Ammon's horn (tissue), 1 donor: ENCODE data around the gene CXXC4.

Source experiments
- DNase-seq: peaks from one replicate; pipeline ENCODE4 v3.0.0-alpha.2; 2016; ENCODE audit warnings: low spot score

The CXXC4 gene

DNA sequence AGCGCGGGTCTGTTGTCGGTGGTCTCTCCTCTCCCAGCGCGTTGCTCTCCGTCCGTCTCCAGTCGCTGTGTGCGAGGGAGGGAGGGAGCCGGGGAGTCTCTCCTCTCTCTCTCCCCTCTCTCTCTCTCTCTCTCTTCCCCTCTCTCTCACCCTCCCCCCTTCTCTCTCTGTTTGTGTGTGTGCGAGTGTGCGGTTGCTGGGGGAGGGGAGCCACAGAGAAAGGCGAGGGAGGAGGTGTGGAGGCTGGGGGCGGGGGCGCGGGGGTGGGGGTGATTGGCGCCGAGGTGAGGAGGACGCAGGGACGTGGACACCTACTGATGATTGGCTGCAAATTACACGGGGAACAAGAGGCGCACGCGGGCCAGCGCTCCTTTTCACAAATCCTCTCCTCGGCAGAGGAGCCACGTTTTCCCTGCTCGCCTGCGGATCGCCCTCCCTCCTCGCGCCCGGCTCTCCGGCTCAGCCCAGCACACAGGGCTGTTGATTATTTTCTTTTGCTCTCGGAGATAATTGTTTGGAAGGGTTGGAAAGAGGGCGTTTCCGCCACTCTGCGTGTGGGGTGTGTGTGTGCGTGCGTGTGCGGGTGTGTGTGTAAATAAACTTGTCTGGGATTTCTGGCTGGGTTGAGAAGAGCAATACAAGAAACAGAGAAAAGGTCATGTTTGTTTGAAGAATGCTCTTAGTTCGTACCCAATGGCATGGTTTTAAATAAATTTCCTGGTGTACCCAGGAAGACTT lies at the start of gene CXXC4:
CXXC4 (minus strand) TSS at position 73 of the 738 bp plus-strand sequence. CDS start 3,092 bp downstream, outside the sequence.
- peak; percentile 82 for DNase-seq

DNA sequence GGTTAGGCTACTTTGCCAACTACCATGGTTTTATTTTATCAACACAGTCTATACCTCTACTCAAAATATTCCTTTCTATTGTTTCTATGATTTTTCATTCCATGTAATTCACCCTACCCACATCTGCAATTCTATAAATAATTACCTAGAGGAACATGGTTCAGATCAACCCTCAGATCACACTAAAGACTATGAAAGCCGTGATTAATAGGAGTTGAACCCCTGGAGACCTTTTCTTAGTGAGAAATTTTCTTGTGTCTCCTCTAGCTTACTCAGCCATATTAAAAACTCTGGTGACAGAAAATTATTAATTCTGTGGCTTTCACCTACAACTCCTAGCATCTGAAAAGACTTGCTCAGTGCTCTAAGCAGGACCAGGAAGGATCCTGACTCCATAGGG lies 38.5 kb upstream of the CXXC4 start:
- no peak for DNase-seq

DNA sequence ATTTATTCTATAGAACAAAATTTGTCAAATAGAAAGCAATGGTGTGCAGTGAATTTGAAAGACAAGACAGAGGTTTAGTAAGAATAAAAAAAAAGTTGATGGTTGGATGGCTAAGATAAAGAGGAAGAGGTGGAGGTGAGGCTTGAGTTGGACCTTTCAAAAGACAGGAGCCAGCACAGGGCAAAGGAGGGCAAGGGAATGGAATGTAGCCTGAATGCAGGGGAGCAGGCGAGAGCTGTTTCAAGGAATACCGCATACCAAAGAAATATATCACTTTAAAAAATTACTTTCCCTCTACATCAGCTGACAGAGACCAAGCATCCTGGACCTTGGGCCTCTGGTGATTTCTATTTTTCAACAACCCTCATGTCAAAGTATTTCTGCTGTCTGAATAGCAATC lies 38.0 kb upstream of the CXXC4 start:
- no peak for DNase-seq

DNA sequence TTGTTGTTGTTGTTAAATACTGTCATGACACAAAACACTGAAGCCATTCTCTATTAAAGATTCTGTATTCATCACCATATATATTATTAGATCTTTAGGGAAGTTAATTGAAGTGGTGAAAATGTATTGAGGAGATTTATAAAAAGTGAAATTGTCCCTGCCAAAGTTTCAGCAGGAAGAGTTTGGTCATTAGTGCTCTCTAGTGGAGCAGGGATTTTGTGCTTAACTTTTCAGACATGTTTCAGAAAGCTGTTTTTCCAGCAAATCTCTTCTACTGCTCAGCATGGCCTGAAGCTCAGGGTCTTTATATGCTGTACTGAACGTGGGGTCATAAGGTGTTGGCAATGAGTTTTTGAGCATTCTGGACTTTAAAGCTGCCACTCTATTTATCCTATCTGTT lies 36.7 kb upstream of the CXXC4 start:
- peak; percentile 36 for DNase-seq

DNA sequence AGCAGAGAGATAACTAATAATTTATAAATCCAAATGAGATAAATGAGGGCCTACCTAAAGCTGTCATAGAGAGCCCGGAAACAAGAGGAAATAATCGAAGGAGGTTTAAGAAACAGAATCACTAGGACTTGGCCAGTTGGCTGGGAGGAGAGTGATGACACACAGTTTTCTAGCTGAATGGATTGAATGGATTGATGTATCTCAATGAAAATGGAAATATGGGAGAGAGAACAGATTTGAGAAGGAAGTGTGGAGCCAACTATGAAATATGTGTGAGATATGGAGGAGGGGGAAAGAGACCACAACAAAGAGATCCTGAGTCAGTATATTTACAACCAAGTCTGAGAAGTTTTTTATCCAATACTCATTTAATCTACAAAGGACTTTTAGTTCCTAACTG lies 35.7 kb upstream of the CXXC4 start:
- no peak for DNase-seq

DNA sequence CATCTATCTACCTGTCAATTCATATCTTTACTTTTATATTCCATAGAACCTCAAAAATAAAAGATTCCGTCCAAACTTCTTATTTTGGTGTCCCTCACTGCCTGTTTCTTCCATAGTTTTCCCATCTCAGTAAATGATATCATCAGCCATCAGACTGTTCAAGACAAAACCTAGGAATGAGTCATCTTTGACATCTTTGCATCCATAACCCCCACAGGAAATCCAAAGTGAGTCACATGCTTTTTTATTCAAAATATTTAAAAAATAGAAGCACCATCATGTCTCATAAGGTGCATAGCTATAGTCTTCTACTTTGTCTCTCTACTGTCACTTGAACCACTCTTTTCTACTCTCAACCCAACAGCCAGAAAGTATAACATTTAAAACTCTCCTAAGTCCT lies 29.9 kb upstream of the CXXC4 start:
- no peak for DNase-seq

DNA sequence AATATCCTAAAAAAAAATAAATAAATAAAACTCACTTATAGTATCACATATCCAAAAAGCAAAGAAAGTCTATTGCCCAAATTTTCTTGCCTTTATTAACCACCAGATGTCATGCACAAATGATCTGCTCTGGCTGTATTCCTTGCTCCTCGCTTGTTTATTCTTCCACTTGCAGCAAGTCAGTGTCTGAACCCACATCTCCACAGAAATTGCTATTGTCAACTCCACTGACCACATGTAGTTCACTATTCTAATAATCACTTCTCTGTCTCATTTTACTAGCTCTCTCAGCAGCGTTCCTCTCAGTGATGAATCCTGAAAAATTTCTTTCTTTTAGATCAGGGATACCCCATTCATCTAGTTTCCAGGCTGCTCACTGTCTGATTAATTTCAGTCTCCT lies 29.3 kb upstream of the CXXC4 start:
- DNase-seq, result peak; percentile 34

DNA sequence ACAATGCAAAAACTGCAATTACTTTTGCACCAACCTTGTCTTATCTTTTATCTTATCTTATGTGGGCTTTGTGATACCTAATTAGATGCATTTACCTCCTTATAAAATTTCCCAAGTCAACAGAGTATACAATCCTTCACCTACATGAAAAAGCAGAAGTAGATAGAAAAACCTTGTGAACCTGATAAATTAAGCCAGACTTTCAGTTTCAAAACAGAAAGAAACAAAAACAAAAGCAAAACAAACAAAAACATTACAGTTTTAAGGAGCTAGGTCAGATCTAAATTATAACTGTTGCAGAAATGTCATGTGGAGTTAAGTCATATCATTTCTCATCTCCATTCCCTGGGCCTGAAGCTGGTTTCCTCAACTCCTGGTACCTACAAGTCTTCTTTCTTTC lies 24.9 kb upstream of the CXXC4 start:
- no peak for DNase-seq

DNA sequence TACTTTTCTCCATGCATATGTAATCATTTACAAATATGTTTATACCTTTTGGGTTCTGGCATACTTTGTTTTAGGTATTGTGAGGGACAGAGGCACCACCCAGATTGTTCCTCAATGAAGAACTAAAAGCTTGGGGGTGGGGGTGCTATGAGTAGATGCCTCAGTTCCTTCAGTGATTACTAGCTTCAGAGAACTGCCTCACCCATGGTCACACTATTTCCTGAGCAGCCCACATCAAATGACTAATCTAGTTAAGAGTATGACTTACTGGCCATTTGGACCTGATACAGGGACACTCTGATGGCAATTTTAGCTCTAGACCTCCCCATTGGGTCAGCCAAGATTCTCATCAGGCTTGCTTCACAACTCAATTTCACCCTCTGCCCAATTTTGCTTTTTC lies 22.2 kb upstream of the CXXC4 start:
- no peak for DNase-seq

DNA sequence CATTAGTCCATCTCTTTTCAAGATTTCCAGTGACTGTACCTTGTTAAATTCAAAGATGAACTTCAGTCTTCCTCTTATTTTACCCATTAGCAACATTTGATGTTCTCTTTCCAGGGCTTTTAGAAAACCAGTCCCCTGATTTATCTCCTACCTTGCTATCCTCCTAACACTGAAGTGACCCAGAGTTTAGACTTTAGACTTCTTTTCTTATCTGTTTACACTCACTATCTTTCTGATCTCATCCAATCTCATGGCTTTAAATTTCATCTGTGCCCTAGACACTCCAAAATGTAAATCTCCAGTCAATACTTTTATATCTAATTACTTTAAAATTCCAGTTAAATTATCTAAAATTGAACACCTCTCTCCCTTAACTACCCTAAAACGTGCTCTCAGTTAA lies 13.5 kb upstream of the CXXC4 start:
- DNase-seq, result no peak

DNA sequence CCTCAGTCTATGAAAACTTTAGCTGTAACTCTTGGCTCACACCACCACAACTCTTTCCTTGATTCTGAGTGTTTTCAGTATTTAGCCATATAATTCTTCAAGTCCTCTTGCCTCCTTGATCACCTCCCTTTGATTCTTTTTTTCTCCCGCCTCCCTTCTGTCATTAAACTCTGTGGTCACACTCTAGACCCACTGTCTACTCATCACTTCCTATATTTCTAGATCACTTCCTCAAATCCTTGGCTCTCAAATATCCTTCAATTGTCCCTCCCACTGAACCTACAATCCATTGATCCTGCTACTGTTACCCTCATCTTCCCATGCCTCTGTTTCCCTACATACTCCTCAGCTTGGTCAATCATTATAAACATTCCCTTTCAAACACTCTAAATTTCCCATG lies 12.4 kb upstream of the CXXC4 start:
- DNase-seq, result no peak

DNA sequence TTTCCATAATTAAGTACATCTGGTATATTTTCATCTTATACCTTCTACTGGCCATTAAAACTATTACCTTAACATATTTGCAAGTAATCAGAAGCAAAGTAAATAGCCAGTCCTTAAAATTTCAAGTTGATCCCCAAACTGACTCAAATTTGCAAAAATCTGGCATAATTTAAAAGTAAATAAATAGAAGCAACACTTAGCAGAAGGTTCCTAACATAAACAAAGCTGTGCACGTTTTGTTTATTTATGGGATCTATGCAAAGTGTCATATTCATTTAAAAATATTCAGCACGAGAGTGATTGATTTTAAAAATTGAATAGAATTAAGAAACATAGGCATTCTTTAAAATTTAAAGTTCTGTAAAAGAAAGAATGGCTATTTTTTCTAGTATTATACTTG lies 9.8 kb upstream of the CXXC4 start:
- no peak for DNase-seq

DNA sequence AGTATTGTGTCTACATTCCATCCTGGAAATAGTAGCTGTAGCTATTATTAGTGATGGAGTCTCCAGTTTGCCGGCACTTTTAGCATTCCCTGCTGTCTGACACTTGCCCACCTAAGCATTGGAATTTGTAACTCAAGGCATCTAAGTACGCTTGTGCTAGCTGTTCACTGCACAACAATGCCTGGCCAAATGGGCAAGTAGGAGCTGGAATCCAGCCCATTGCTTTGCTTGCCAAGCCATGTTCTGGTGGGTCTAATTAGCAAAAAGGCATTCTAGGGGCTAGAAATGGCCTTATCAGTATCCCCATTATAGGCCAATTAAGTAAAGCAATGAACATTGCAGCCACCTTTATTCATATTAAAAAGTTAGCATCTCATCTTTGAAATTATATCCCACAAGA lies 7.8 kb upstream of the CXXC4 start:
- no peak for DNase-seq

DNA sequence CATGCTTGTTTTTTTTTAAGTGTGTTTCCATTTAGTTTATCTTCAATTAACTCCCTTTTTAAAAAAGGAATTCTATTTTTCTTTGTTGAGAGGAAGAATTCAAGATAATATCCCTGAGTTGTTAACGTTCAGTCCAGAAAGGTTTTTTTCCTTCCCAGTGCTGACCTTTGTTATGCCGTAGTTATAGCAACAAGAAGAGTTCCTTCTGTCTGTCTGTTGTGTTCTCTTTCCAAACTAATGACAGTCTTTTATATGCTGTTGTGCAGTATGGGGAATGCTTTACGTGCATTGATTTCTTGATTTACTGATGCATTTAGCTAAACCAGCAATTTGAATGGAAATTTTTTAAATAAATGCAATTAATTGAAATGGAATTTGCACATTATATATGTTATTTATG lies 6.6 kb upstream of the CXXC4 start:
- no peak for DNase-seq

DNA sequence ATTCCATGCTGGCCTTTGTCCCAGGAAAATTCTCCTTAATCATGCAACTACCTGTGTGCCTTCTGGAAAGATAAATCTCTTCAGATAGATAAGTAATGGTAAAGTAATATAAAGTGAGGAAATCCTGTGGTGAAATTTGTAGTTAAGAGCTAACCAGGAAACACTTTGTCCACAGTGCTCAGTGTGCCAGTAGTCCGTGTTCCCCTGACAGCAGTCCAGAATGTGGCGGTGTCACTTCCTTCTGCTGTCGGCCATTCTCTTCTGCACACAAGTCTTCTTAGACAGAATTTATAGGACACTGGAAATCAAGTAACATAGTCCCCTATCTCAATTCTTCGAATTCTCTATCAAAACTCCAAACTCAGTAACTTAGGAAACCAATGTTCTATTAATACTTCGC lies 5.7 kb upstream of the CXXC4 start:
- DNase-seq, result peak; percentile 37

DNA sequence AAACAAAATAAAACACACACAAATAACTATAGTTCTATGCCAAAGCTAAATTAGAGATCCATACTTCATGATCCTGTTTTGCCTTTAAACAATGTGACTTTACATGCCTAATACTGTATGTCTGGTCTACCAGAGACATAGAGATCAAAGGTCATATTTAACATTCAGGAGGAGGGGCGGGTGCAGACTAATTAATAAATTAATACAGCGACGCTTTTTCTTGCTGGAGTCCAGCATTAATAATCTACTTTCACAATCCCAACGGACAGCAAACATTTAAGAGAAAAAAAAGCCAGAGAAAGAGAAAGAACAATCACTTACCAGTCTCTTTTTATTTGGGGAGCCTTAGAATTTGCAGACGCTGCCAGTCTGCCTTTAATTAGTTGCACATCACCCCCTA lies 509 bp downstream of the CXXC4 start:
- DNase-seq, result no peak

DNA sequence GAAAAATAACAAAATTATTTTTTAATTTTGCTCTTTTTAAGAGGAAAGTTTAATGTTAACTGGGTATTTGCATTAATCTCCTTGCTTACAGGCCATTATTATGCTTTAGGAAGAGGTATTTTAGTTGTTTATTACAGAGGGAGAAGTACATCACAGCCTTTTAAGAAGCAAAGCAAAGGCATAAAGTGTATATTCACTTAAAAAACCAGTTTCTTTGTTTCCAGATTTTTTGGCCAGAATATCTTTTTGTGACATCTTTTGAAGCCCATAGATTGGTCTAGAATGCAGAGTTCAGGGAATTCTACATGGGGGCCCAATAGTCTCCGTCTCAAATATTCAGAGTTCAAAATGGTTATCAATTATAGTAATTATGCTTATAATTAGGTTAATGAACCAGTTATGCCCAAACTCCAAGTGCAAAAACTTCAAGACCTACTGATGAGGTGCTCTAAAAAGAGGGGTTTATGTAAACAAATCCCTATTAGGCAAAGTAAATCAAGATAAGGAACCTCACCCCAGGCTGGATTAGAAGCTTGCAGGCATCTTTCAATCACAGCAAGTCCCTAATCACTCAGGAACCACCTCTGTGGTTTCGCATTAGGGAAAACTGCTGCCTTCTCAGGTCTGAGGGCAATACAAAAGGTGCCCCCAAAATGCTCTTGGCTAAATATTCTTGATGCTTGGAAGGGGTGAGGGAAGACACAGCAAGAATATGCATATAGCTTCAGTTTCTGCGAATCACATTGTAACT lies 1.4 kb downstream of the CXXC4 start:
- DNase-seq, result peak; percentile 18

DNA sequence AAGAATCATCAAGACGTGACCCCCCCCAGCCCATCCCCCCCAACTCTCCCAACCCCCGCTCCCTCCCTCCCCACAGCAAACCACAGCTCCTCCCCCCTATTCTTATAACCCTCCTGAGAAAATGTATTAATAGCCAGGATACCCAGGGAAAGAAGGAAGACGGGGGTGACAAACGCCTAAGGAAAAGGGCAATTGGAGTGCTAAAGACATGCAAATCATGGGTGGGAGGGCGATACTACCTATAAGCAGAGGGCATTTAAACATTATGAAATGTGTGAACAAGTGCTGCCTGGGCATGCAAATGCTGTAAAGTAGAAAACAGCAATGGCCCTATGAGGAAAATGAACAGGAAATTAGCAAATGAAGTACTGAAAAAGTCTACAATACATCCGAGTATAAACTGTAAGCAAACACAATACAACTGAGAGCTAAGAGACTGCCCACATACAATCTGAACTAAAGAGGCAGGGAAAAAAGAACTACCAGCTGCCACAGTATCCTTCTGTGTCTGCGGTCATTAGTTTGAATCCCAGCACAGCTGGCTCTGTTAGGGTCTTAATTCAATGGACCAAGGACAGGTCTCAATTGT lies 2.4 kb downstream of the CXXC4 start:
- DNase-seq, result peak; percentile 29

DNA sequence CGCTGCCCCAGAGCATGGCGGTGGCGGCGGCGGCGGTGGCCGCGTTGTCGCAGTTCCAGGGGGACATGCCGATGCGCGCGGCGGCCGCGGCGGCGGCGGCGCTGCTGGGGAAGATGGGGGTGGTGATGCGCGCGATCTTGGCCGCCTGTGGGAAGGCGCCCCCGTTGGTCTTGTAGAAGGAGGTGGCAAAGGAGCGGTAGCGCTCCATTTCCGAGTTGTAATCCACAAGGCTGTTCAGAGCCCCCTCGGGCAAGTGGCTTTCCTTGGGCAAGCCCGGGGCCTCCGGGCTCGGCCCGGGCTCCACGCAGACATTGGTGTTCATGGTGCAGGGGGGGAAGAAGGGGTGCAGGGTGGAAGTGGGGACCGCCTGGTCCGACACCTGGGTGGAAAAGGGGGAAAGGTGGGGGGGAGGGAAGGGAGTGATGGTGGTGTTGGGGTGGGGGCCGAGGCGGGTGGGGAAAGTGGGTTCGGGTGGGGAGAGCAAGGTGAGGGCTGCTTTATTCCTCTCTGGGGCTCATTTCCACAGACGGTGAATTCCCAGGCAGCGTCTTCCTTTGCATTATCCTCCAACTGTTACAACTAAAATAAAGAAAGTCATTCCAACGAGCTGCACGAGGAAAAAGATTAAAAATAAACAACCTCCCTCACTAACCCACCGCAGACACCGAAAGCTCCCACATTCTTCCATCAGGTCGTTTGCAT lies 3.1 kb downstream of the CXXC4 start:
- DNase-seq, result peak; percentile 68

DNA sequence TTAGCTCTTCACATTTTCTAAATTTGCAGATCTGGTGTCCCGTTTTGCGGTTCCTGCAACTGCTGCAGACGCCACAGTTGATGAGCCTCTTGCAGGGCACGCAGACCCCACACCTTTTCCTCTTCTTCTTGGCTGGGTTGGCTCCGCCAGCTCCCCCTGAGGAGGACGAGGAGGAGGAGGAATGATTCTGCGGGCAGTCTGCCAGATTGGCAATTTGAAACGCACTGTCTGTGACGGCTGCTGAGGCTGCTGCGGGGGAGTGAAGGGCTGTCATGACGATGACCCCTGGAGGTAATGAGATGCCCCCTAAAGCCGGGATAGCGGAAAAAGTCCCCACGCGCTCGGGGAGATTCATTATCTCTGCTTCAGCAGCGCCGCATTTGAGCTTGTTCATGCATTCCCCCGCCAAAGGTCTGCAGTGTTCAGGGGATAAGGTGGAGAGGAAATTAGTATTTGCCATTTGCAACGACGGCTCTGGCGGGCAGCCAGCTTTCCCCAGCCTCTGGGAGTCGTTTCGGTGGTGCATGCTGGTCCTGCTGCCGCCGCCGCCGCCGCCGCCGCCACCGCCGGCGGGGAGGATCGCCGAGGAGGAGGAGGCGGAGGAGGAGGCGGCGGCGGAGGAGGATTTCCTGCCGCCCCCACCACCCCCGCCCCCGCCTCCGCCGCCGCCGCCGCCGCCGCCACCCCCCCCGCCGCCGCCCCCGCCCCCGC lies 3.8 kb downstream of the CXXC4 start:
- peak; percentile 69 for DNase-seq

DNA sequence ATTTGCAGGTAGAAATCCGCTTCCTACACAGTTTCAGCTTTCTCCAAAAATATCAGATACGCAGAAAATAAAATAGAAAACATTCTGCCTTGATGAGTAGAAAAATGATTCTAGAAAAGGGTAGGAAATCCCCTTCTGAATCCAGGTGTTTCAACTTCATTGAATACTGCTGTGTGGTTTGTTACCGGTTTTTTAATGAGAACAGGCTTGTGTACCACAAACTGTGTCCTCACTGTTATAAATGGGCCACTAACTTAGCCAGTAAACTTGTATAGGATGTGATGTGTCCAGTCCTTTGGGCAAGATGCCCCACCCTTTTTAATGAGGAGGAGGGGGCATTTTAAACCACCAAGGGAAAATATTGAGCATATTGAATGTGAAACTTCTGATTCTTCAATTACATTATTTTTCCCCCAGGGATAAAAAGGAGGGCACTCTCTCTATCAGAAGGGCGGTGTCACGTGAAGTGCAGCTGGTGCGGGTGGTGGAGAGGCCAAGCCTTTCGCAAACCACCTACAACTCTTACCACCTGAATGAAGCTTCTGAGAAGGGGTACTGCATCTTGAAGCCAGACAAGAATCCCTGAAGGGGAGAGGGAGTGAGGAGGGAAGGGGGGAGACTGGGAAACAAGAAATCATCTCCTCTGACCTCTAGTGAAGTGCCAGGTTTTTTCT lies 4.5 kb downstream of the CXXC4 start:
- DNase-seq, result peak; percentile 43

DNA sequence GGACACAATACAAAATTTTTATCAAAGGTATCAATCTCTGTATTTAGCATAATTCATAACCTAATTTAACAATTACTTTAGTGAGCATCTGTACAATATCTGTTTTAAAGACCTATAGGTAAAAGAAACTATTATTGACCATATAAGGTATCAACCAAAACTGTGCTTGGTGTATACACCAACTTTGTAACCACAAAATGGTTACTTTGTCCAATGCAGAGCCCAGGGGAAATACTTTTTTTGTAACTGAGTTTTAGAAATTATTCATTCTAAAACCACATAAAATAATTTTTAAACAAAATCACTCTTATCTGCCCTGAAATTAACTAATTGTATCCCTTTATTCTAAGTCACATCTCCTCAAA lies 5.0 kb downstream of the CXXC4 start:
- DNase-seq, result no peak
